H1 (cell line): ENCODE measurements around the gene MPDU1. TPM values are rescaled to one million over a fixed set of nuclear protein-coding genes. Genes with fewer than 3 reads are reported as not detected.

Experiments used
- ASH2L ChIP-seq: fragments of 200-600, 300-600 bp; sonication (generic); IDR thresholded peaks from one replicate; pipeline ENCODE4 v1.7.1; 2017; ENCODE audit warnings: low read length
- ATF2 ChIP-seq: IDR thresholded peaks from 2 replicates; pipeline ENCODE4 v1.6.1; 2012; ENCODE audit warnings: low read length, inconsistent platforms
- BRCA1 ChIP-seq: IDR thresholded peaks from 2 replicates; pipeline ENCODE4 v1.6.1; 2012; ENCODE audit warnings: low read depth, low read length, improper control_type of control experiment
- CHD1 ChIP-seq: IDR thresholded peaks from 2 replicates; pipeline ENCODE4 v1.6.1; 2012; ENCODE audit warnings: low read depth, low read length, improper control_type of control experiment
- CHD2 ChIP-seq: IDR thresholded peaks from 2 replicates; pipeline ENCODE4 v1.6.1; 2012; ENCODE audit warnings: low read length, improper control_type of control experiment
- CTCF ChIP-seq, 3 experiments: IDR thresholded peaks; 1 replicate in 2 of 3; 2 replicates in 1 of 3; pipeline versions ENCODE4 v1.5.1 to v1.6.1; 2011; ENCODE audit warnings: low read length in 3 of 3, mild to moderate bottlenecking in 3 of 3, inconsistent platforms in 2 of 3, low read depth in 1 of 3, moderate library complexity in 1 of 3; ENCODE audit not compliant: insufficient read depth in 1 of 3; ENCODE audit errors: control extremely low read depth in 1 of 3
- GTF2F1 ChIP-seq: IDR thresholded peaks from 2 replicates; pipeline ENCODE4 v1.6.1; 2012; ENCODE audit warnings: low read depth, low read length, improper control_type of control experiment, borderline replicate concordance
- POLR2A ChIP-seq, 2 experiments: IDR thresholded peaks; 1 replicate in 1 of 2; 2 replicates in 1 of 2; pipeline ENCODE4 v1.6.1; 2011; ENCODE audit warnings: low read depth in 2 of 2, low read length in 2 of 2, mild to moderate bottlenecking in 2 of 2; ENCODE audit errors: control extremely low read depth in 1 of 2
- POLR2AphosphoS5 ChIP-seq: IDR thresholded peaks from 2 replicates; pipeline ENCODE4 v1.6.1; 2011; ENCODE audit warnings: low read depth, low read length
- SIN3A ChIP-seq, 2 experiments: IDR thresholded peaks in 1 of 2; conservative IDR thresholded peaks in 1 of 2; 2 replicates each; pipeline ENCODE4 v1.6.1; 2011 to 2012; ENCODE audit warnings: low read length in 2 of 2, improper control_type of control experiment in 1 of 2, low read depth in 1 of 2, mild to moderate bottlenecking in 1 of 2
- SP4 ChIP-seq: IDR thresholded peaks from 2 replicates; pipeline ENCODE4 v1.6.1; 2012; ENCODE audit warnings: low read length, inconsistent platforms
- SUZ12 ChIP-seq: fragments of 200-600 bp; sonication (generic); IDR thresholded peaks from 2 replicates; pipeline ENCODE4 v1.6.1; 2012; ENCODE audit warnings: mild to moderate bottlenecking, inconsistent platforms, low read length, moderate library complexity, mixed read lengths
- TAF1 ChIP-seq: IDR thresholded peaks from 2 replicates; pipeline ENCODE4 v1.6.1; 2011; ENCODE audit warnings: mild to moderate bottlenecking, low read depth, low read length
- TCF12 ChIP-seq: IDR thresholded peaks from 2 replicates; pipeline ENCODE4 v1.6.1; 2011; ENCODE audit warnings: low read depth, mild to moderate bottlenecking, low read length
- USF2 ChIP-seq: IDR thresholded peaks from 2 replicates; pipeline ENCODE4 v1.6.1; 2011; ENCODE audit warnings: low read length, improper control_type of control experiment
- YY1 ChIP-seq: IDR thresholded peaks from 2 replicates; pipeline ENCODE4 v1.6.1; 2011; ENCODE audit warnings: low read depth, mild to moderate bottlenecking, low read length
- polyA plus RNA-seq, 7 experiments: library from polyadenylated mRNA; depleted of rRNA in 3 of 7; stranded (reverse) in 5 of 7; unstranded in 2 of 7; fragments of >200 nt in 5 of 7; fragments of 200-250 nt in 2 of 7; gene quantifications; 1 replicate in 5 of 7; 2 replicates in 1 of 7; 4 replicates in 1 of 7; pipeline versions ENCODE4 v1.2.1 to v1.2.3, GENCODE V29; 2011 to 2013; ENCODE audit warnings: missing spikeins in 2 of 7, mixed read lengths in 2 of 7
- total RNA-seq: library from RNA; stranded (reverse); fragmentation: NEBNext Ultra II Directional; extraction: Animal tissue kit (Norgen Biotek cat#: 25700); gene quantifications from 2 replicates; pipeline ENCODE4 v1.2.1, GENCODE V29; 2021

Gene MPDU1
- total and polyA plus RNA-seq, 2 of the 8 experiments (the other 6 are each of a cell fraction or from before 2014, with no cell fraction given): 63.2 to 142 TPM

- TF ChIP-seq ATF2 (peak; percentile 56), SUZ12 (no peak), POLR2AphosphoS5 (peak; percentile 97), ASH2L (peak; percentile 44), BRCA1 (no peak), SIN3A (conservative IDR thresholded peaks at IDR 0.05 in 1 of 2, IDR thresholded peaks at IDR 0.05 in 1 of 2; ENCODE audit: low read depth in 1 of 2, low read length in 2 of 2) (peak in 1 of 2 experiments; percentile 65; a peak in 1 of 4 replicates), CHD2 (peak; percentile 96), POLR2A (IDR thresholded peaks at IDR 0.05; ENCODE audit: control extremely low read depth in 1 of 2, low read depth in 2 of 2, low read length in 2 of 2) (peak; percentile 96 to 98), USF2 (no peak), CTCF (IDR thresholded peaks at IDR 0.05; ENCODE audit: control extremely low read depth in 1 of 3, insufficient read depth in 1 of 3, low read depth in 1 of 3, low read length in 3 of 3) (no peak), CHD1 (peak; percentile 70; the same call in 1 of the 2 replicates), GTF2F1 (peak; percentile 97), TAF1 (peak; percentile 99), YY1 (no peak), SP4 (peak; percentile 78), TCF12 (no peak)
These were observed 10.9 kb upstream of the MPDU1 start (continued) for GRCh38 chr17:7572588-7573323.
